AG04449 (cell line): ENCODE results near the gene TMEM178A.

Experiments used
- CTCF ChIA-PET: fragments of 350-600 bp; formaldehyde crosslinking; extraction: SDS; loops from one replicate; lab custom pipeline; 2021; ENCODE audit warnings: antibody characterized with exemption; lab: Yijun Ruan, JAX
- POLR2A ChIA-PET: fragments of 400-600, 350-600 bp; formaldehyde crosslinking; extraction: SDS; loops from one replicate; lab custom pipeline; 2020; ENCODE audit warnings: antibody characterized with exemption, inconsistent platforms; lab: Yijun Ruan, JAX
- DNase-seq: peaks from one replicate; pipeline ENCODE4 v3.0.0-alpha.2; 2010; ENCODE audit warnings: low read depth, low spot score
- H3K4me3 ChIP-seq: 2 replicates; pipeline ENCODE4 v1.5.1; 2011; ENCODE audit warnings: low read depth, mild to moderate bottlenecking, control low read depth, low read length
- CTCF ChIP-seq: IDR thresholded peaks from one replicate; pipeline ENCODE4 v1.5.1; 2011; ENCODE audit warnings: mild to moderate bottlenecking, moderate library complexity, low read length, control low read depth, inconsistent platforms; ENCODE audit not compliant: insufficient read depth; ENCODE audit errors: missing control alignments

Gene TMEM178A

DNA sequence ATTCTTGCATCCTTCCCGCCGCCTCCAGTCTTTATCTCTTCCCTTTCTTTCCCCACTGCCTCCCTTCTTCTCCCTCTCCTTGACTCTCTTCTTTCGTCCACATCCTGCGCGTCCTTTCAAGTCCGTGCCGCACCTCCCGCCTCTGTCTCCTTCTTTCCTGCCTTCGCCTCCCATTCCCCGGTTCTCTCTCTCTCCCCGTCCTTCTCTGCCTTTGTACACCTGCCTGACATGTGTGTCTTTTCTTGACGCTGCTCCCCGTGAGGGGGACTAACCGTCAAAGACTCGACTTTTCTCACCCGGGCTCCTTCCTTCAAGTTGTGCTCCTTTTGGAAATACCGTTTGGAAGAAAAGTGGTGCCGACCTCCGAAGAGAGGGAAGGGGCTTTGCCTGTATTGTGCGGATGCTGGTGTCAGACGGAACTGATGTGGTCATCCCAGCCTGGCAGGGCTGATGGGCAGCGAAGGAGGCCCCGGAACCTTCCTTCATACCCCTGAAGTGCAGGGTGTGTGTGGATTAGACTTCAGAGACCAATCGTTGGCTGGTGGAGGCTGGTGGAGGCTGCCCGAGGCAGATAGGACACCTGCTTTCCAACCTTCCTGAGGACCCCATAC is 879 bp downstream of the TMEM178A start:
- CTCF ChIA-PET, result no interaction called here
- POLR2A ChIA-PET, result no interaction called here
- DNase-seq, result no peak
- TF ChIP-seq CTCF, result no peak
- peak overlapping the region; percentile 45 for H3K4me3 ChIP-seq

DNA sequence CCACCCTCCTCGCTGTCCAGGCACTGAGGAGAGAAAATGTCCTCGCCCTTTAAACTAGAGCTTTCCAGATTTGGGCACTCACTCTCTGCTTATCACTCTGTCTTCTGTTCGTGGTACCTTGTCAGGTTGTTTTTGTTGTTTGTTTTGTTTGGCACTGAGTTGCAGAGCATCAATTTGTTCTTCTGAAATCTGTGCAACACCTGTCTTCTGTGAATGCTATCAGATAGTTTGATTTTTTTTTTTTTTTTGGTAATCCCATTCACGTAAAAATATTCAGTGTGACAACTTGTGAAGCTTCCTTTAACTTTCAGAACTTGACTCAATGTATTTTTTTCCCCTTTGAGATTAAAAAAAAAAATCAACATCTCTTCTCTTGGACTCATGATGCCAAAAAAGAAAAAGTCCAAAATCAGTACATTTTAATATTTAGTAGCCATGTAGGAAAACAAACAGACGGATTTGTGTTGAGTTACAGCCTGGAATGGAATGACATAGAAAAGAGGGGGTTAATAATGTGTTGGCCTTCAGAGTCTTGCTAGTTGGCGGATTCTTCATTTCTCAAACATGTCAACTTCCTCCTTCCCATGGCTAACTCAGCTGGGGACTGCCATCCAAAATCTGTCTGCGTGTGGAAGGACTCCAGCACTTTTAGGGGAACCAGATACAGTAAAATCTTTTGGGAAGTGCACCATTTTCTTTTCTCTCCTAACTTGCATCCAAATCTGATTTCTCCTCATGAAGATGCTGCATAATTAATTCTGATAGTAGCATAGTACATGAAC is 1.6 kb downstream of the TMEM178A start:
- TF ChIP-seq CTCF, result no peak
- ChIA-PET POLR2A (no interaction called here), CTCF (interaction anchor here (1.1 to 1.2 kb wide), 2 partner anchors 29 to 73 kb away, joined by 3 to 4 read pairs; no protein-coding TSS in a partner anchor)
- no peak for DNase-seq
- H3K4me3 ChIP-seq, result no peak overlapping the region

DNA sequence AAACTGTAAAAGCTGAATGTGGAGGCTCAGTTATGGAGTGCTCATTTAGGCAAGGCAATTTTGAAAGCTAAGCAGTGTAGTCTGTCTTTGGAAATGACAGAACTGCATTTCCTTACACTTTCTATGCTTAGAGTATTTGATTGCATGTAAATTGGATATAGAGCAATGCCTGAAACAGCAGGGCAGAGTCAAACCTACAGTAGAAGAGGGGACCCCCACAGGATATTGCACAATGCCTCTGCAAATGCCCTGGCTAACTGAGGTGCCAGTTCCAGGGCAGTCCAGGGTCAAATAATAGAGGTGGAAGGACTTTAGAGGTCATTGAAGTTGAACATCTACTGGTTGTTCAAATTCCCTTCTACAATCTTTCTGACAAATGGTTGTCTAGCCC is 2.2 kb downstream of the TMEM178A start:
- ChIA-PET CTCF (interaction anchor here (1.1 to 1.2 kb wide), 2 partner anchors 28 to 74 kb away, joined by 3 to 4 read pairs; no protein-coding TSS in a partner anchor), POLR2A (no interaction called here)
- no peak for DNase-seq

DNA sequence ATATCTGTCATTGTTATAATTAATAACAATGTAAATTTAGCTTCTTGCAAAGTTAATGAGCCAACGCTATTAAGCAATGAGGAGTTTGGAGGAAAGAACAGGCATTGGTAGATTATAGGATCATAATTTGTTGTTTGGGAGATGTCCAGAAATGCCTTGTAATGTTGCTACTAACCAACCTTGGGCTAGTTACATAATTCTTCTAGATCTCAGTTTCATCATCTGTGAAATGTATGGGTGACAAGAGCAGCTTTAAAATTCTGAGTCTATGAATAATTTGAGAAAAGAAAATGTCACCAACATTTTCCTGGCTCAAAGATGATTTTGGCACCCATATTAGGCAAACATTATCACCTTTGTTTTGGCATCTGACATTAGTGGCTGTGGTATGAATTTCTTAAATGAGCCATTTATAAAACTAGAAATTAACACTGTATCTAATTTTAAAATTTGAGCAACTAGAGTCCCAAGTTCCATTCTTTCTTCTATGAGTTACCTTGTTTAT is 2.9 kb downstream of the TMEM178A start:
- no peak overlapping the region for H3K4me3 ChIP-seq
- no peak for TF ChIP-seq CTCF
- DNase-seq, result no peak
- ChIA-PET POLR2A (no interaction called here), CTCF (interaction anchor here (1.1 to 1.2 kb wide), 2 partner anchors 28 to 75 kb away, joined by 3 to 4 read pairs; no protein-coding TSS in a partner anchor)

More for the DNA sequence above, 2.2 kb downstream of the TMEM178A start:
- TF ChIP-seq CTCF, result no peak
- no peak overlapping the region for H3K4me3 ChIP-seq

DNA sequence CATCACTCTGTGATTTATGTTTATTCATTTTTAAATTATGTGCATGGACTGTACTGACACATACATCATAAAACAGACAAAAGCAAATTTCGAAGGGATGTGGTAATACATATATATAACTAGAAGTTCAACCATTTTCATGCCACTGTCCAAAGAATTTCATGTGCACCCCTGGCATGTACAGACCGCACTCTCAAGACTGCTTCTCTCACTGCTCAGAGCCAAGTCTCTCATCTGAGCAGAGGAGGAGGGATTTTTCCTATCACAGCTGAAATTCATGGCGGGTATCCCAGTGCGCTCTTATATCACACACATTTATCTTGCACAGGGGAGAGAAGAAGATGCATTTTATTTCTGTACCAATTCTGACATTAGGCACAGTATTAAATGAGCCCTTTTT is 5.9 kb downstream of the TMEM178A start:
- ChIA-PET CTCF (no interaction called here), POLR2A (no interaction called here)
- no peak for DNase-seq
- H3K4me3 ChIP-seq, result no peak overlapping the region
- TF ChIP-seq CTCF, result no peak

DNA sequence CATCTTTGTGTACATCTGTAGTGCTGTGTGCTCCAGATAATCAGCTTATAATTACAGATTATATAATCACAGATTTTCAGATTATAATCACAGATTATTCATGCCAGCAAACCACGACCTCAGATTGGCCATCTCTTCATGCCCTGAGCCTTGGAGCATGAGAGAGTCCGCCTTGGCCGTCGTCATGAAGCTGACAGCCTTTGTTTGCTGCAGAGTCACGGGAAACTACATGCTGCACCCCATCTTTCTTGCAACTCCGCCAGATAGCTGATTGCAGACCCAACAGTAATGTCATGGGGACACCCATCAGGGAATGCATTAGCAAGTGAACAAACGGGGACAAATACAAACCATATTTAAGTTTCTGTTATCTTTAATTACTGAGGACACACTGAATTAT is 7.3 kb downstream of the TMEM178A start:
- ChIA-PET CTCF (interaction anchor here (1.0 kb wide), 1 partner anchor 57 kb away, joined by 3 read pairs; no protein-coding TSS in a partner anchor), POLR2A (no interaction called here)
- H3K4me3 ChIP-seq, result no peak overlapping the region
- no peak for DNase-seq
- no peak for TF ChIP-seq CTCF
